Mesodermal cell (in vitro differentiated cells): ENCODE data around the gene PEX10.

Experiments
- H3K27ac ChIP-seq: 2 replicates; pipeline ENCODE4 v1.7.0; 2013; ENCODE audit warnings: mild to moderate bottlenecking, low read depth, low read length, moderate library complexity; ENCODE audit not compliant: severe bottlenecking
- H3K36me3 ChIP-seq: 2 replicates; pipeline ENCODE4 v1.7.1; 2013; ENCODE audit warnings: mild to moderate bottlenecking, low read length, moderate library complexity; ENCODE audit not compliant: control insufficient read depth, insufficient read depth
- H3K4me1 ChIP-seq: one replicate; pipeline ENCODE4 v1.7.1; 2013; ENCODE audit warnings: mild to moderate bottlenecking, low read length; ENCODE audit not compliant: insufficient read depth, control insufficient read depth, poor library complexity, severe bottlenecking
- H3K4me3 ChIP-seq: 2 replicates; pipeline ENCODE4 v1.7.0; 2013; ENCODE audit warnings: low read length, control low read depth, mild to moderate bottlenecking; ENCODE audit not compliant: insufficient read depth, poor library complexity, severe bottlenecking; ENCODE audit errors: extremely low read depth
- H3K9me3 ChIP-seq: 2 replicates; pipeline ENCODE4 v1.7.1; 2013; ENCODE audit warnings: mild to moderate bottlenecking, low read length, moderate library complexity; ENCODE audit not compliant: control insufficient read depth
- WGBS, 2 experiments: methylation state at CpG; one replicate each; pipeline ENCODE4 v1.1.5; 2013; ENCODE audit warnings: missing lambda C conversion rate in 2 of 2; ENCODE audit not compliant: insufficient coverage in 2 of 2; 5-methylcytosine and 5-hydroxymethylcytosine counted together

PEX10 gene

DNA sequence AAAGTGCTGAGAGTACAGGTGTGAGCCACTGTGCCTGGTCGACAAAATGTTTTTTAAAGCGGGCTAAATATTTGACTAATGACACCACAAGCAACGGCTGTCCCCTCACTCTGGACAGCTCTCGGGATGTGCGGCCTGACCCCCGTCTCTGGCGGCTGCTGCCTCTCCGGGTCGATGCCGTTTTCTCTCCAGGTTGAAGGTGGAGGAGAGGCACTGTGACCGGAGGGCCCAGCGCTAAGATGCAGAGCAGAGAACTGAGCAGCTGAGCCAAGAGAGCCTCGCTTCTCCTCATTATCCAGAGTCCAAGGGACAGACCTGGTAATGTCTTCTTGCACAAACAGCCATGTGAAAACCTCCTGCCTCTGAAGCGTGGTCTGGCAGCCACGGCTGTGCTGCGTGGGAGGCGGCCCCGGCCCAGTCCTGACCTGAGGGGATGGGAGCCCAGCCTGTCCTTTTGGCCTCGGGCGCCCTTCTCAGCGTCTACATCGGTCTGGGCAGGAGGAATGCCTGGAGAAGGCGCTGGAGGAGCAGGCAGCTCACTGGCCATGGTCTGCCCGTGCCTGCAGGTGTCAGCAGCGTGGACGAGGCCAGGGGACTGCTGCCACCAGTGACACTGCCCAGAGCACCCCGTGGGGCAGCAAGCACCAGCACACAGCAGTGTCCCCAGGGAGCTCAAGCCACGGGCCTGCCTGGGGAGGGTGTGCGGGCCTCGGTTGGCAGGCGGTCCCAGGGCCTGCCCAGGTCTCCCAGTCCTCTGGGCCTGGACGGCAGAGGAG, 31.4 kb downstream of the PEX10 start:
- no peaks in the 10 kb centered on the region for H3K36me3 ChIP-seq
- no peak overlapping the region for H3K4me3 ChIP-seq
- H3K9me3 ChIP-seq, result no peaks in the 10 kb centered on the region
- 93 to 94% methylated on average over 27 to 29 of the region's 32 CpGs for WGBS, 2 experiments
- H3K4me1 ChIP-seq, result peaks cover 6% of the 10 kb centered on the region
- no peak overlapping the region for H3K27ac ChIP-seq

DNA sequence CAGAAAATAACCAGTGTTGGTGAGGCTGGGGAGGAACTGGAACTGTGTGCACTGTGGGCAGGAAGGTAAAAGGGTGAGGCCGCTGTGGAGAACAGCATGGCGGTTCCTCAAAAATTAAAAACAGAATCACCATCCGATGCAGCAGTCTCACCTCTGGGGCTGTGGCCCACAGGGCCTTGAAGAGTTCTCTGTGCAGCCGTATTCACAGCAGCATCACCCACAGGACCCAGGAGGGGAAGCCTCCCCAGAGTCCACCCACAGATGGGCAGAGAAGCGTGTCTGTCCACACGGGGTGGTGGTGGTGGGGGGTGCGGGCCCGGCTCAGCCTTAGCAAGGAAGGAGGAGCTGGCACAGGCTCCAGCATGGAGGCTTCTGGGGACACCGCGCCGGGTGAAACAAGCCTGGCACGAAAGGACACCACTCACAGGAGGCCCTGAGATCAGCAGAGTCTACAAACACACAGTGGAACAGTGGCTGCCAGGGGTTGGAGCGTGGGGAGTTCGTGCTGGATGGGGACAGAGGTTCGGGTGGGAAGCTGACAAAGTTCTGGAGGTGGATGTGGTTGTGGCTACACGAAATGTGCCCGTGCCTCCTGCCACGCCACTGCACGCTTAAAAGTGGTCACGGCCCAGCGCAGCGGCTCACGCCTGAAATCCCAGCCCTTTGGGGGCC, 32.5 kb downstream of the PEX10 start:
- 97% methylated on average over 20 to 21 of the region's 23 CpGs for WGBS, 2 experiments
- H3K4me1 ChIP-seq, result peaks cover 4% of the 10 kb centered on the region
- H3K36me3 ChIP-seq, result no peaks in the 10 kb centered on the region
- no peaks in the 10 kb centered on the region for H3K9me3 ChIP-seq
- H3K4me3 ChIP-seq, result no peak overlapping the region
- H3K27ac ChIP-seq, result no peak overlapping the region

DNA sequence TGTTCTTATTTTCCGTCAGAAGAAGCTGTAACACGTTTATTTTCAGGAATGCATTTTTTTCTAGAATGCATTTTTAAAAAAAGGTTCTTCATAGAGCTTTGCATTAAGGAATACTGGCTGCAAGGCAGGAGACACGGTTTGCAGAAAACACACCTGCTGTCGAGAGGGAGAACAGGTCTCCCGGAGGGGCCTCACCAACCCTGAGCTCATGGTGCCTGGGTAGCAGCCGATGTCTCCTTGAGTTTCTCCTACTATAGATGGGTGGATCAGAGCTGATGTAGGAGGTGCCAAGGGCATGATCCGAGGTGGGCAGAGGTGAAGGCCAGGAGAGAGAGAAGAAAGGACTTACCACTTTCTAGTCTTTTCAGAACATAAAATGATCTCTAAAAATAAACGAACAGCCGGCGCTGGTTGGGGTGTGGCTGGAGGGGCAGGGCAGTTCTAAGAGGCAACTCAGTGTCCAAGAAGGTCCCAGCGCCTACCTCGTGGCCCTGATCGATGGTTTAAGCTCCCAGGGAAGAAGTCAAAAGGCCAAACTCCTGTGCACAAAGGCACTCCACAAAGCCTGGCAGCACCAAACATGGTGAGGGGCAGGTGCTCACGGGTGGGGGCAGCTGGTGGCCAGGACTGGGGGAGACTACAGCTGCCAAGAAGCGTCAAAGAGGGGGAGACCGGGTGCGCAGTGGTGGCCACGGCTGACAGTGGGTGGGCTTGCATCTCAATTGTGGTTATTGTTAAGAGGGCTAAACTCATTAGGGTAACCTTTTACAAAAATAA, 33.2 kb downstream of the PEX10 start:
- Histone ChIP-seq H3K36me3 (no peaks in the 10 kb centered on the region), H3K27ac (no peak overlapping the region), H3K4me1 (peaks cover 4% of the 10 kb centered on the region), H3K4me3 (no peak overlapping the region), H3K9me3 (no peaks in the 10 kb centered on the region)
- 88 to 92% methylated on average over 13 to 14 of the region's 18 CpGs for WGBS, 2 experiments

DNA sequence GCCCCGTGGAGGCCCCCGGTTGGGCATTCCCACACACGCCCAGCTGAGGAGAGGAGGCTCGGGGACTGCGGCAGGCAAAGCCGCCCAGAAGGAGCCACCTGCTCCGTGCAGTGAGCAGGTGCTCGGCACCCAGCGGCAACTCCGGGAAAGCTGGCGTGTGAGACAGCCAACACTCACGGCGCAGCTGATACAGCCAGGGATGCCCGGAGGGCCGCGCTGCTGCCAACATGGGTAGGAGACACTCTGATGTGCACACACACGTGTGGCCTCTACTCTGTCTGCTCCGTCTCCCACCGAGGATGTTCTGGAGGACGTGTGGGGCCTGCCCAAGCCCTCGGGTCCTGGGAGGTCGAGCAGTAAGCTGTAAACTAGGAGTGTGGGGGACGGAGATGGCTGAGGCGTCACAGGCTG, 33.9 kb downstream of the PEX10 start:
- no peak overlapping the region for H3K4me3 ChIP-seq
- H3K4me1 ChIP-seq, result peaks cover 4% of the 10 kb centered on the region
- no peaks in the 10 kb centered on the region for H3K36me3 ChIP-seq
- H3K9me3 ChIP-seq, result no peaks in the 10 kb centered on the region
- H3K27ac ChIP-seq, result no peak overlapping the region
- WGBS, 2 experiments, result 92 to 97% methylated on average over 23 of the region's 24 CpGs

DNA sequence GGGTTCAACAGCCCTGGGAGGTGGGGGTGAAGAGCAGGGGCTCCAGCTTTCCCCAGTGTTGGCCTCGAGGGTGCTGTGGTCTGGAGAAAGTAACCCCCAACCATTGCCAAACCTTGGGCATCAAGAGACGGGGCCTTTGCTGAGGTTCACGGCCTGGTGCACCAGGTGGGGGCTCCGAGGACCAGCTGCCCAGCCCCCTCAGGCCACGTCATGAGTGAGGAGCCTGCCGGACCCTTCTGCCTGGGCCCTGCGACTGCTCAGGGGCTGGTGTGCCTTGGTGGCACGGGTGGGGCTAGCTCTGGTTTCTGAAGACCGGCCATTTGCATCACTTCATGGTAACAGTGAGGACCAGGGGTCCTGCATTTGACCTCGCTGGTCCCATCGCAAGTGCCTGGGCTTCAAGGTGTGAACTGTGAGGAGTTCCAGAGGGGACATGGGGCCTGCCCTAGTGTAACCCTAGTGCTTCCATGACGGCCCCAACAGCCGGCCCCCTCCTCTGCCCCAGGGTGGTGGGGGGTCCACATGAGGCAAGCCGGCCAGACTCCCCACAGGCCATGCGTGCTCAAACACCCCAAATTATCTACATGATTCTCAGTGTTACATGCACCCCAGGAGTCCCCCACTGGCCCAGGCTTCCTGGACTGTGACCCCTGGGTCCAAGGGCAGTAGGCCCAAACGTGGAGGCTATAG, 34.5 kb downstream of the PEX10 start:
- no peak overlapping the region for H3K4me3 ChIP-seq
- H3K36me3 ChIP-seq, result no peaks in the 10 kb centered on the region
- 89 to 91% methylated on average over 13 of the region's 16 CpGs for WGBS, 2 experiments
- H3K9me3 ChIP-seq, result no peaks in the 10 kb centered on the region
- no peak overlapping the region for H3K27ac ChIP-seq
- peaks cover 4% of the 10 kb centered on the region for H3K4me1 ChIP-seq

DNA sequence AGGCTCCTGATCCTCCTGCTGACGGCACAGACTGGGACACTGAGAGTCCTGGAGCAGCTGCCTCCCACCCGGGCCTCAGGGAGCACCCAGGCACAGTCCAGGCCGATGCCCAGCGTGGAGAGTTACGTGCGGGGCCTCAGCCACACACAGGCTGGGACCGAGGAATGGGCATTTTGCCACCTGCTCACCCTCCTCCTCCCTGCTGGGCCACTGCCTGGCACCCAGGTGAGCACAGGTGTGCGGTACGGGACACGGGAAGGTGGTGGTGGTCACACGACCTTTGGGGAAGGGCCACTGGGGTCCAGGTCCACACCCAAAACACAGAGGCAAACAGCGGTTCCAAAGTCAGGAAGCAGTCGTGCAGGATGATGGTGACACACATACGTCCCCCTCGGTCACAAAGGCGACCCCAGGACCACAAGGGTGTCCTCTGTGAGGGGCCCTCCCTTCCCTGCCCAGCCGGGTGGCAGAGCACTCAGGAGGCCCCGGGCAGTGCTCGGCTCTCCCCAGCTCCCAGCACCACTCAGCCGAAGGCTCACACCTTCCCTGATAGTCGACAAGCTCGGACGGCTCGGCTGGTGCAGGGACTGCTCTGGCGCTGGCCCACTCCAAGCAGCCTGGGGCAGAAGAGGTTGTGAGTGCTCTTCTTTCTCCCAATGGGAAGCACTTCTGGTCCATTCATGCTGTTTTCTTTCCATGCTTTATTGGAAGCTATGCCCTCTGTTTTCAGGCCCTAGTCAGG, 35.3 kb downstream of the PEX10 start:
- Histone ChIP-seq H3K36me3 (no peaks in the 10 kb centered on the region), H3K4me1 (peaks cover 4% of the 10 kb centered on the region), H3K27ac (no peak overlapping the region), H3K9me3 (no peaks in the 10 kb centered on the region), H3K4me3 (no peak overlapping the region)
- WGBS, 2 experiments, result 91 to 93% methylated on average over 19 to 22 of the region's 25 CpGs

DNA sequence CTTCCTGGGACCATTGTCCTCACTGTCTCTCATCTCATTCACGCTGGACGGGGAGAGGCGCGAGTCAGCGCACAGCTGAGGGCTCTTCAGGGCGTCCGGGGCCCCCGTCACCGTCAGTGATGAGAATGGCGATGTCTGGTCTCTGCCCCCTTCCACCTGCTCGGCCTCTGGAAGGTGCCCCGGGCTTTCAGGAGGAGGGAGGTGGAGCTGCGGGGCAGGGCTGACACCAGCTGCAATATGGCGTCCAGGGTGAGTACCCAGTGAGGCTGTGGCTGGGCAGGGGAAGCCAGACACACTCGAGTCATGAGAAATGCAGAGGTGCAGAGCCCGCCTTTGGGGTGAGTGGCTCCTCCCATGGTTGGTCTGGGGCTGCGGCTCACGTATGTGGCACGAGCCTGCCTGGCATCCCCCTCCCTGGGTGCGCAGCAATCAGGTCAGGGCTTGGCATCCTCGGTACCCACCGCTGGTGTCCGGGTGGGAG, 36.1 kb downstream of the PEX10 start:
- Histone ChIP-seq H3K4me3 (no peak overlapping the region), H3K9me3 (no peaks in the 10 kb centered on the region), H3K36me3 (no peaks in the 10 kb centered on the region), H3K4me1 (peaks cover under 1% of the 10 kb centered on the region), H3K27ac (no peak overlapping the region)
- 92 to 96% methylated on average over 19 to 23 of the region's 23 CpGs for WGBS, 2 experiments

DNA sequence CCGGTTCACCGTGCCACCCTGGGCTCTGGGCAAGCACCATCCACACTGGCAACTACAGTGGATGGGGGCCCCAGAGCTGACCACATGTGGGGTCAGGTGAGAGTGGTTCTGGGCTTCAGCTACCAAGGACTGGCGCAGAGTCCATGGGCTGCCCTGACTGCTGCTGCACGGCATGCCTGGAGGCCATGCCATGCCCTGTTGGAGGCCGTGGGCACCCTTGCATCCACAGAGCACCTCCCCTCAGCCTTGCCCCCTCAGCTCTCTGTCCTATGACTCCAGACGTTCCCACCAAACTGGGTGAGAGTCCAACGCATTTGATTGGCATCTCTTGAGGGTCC, 36.5 kb downstream of the PEX10 start:
- Histone ChIP-seq H3K36me3 (no peaks in the 10 kb centered on the region), H3K9me3 (no peaks in the 10 kb centered on the region), H3K4me3 (no peak overlapping the region), H3K4me1 (no peaks in the 10 kb centered on the region), H3K27ac (no peak overlapping the region)
- 92 to 98% methylated on average over 6 to 7 of the region's 7 CpGs for WGBS, 2 experiments

DNA sequence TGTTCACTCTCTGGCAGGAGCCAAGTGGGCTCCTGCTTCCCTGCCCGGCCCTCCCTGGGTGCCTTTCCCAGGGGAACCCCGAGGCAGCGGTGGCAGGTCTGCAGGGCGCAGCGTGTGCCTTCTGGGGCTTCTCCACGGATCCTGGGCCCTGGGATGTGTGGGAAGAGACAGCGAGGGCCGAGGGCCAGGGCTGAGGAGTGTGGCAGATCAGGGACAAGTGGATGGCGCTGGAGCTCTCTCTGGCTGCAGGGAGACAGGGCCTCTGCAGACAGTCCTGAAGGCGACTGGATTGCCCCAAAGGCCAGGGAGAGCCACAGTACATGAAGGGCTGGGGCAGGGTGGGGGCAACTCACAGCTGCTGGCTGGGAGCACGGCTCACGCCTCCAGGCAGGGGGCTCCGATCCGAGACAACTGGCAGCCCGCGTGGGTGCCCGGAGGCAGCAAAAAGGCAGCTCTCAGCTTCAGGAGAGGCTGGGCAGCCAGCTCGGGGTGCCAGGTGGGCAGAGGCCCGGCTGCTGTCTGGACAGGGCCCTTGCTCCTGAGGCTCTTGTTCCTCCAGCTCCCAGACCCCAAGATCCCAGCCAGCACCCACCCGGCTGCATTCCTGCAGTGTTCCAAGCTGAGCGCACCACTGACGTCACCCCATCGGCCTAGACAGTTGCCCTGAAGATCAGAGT, 37.0 kb downstream of the PEX10 start:
- Histone ChIP-seq H3K4me3 (no peak overlapping the region), H3K27ac (no peak overlapping the region)
- 88 to 93% methylated on average over 22 to 23 of the region's 23 CpGs for WGBS, 2 experiments

More for the DNA sequence above, 37.0 kb downstream of the PEX10 start:
- Histone ChIP-seq H3K9me3 (no peaks in the 10 kb centered on the region), H3K4me1 (no peaks in the 10 kb centered on the region), H3K36me3 (no peaks in the 10 kb centered on the region)
